A673 (cell line): ENCODE measurements around the gene HLCS. TPM values are rescaled to one million over a fixed set of nuclear protein-coding genes. Genes with fewer than 3 reads are reported as not detected.

Experiments
- BruUV-seq: library from RNA; stranded (reverse); fragments of 400-500 nt; replicated peaks from 2 replicates; lab custom pipeline; 2021; lab: Mats Ljungman, UMichigan
- CTCF ChIA-PET: fragments of 300-600 bp; sonication (Branson Sonifier 250); formaldehyde crosslinking; loops from one replicate; lab custom pipeline; 2022; ENCODE audit warnings: antibody characterized with exemption; lab: Charles Lee
- POLR2A ChIA-PET: fragments of 300-600 bp; sonication (Branson Sonifier 250); formaldehyde crosslinking; loops from one replicate; lab custom pipeline; 2022; ENCODE audit warnings: antibody characterized with exemption; ENCODE audit not compliant: low non-redundant PET; lab: Charles Lee
- DNase-seq: peaks from one replicate; pipeline ENCODE4 v3.0.0-alpha.2; 2015; ENCODE audit warnings: low spot score
- H3K27ac ChIP-seq: fragments of 200-600 bp; sonication (generic); 2 replicates; pipeline ENCODE4 v1.5.1; 2016; ENCODE audit warnings: mixed run types, low read depth, mild to moderate bottlenecking, mixed read lengths, antibody characterized with exemption, low read length; ENCODE audit not compliant: poor library complexity, severe bottlenecking
- H3K27me3 ChIP-seq: fragments of 200-600 bp; sonication (generic); replicated peaks from 2 replicates; pipeline ENCODE4 v1.6.1; 2017; ENCODE audit warnings: mixed run types, low read depth, mild to moderate bottlenecking, mixed read lengths, antibody characterized with exemption, low read length; ENCODE audit not compliant: insufficient read depth, poor library complexity
- H3K36me3 ChIP-seq: fragments of 200-600 bp; sonication (generic); 2 replicates; pipeline ENCODE4 v1.6.1; 2016; ENCODE audit warnings: mixed run types, mild to moderate bottlenecking, mixed read lengths, antibody characterized with exemption, low read length; ENCODE audit not compliant: insufficient read depth, poor library complexity, severe bottlenecking
- H3K4me1 ChIP-seq: fragments of 200-600 bp; sonication (generic); 2 replicates; pipeline ENCODE4 v1.6.1; 2017; ENCODE audit warnings: mixed run types, mild to moderate bottlenecking, mixed read lengths, antibody characterized with exemption, low read length; ENCODE audit not compliant: insufficient read depth, poor library complexity, severe bottlenecking
- H3K4me3 ChIP-seq: fragments of 200-600 bp; sonication (generic); 2 replicates; pipeline ENCODE4 v1.5.1; 2016; ENCODE audit warnings: low read depth, mixed run types, mild to moderate bottlenecking, mixed read lengths, low read length; ENCODE audit not compliant: poor library complexity, severe bottlenecking
- H3K9me3 ChIP-seq: fragments of 200-600 bp; sonication (generic); 2 replicates; pipeline ENCODE4 v1.6.1; 2016; ENCODE audit warnings: mixed run types, low read depth, mild to moderate bottlenecking, mixed read lengths, antibody characterized with exemption, low read length; ENCODE audit not compliant: poor library complexity, severe bottlenecking
- CTCF ChIP-seq: fragments of 300-800, 200-600 bp; sonication (generic); conservative IDR thresholded peaks from 2 replicates; pipeline ENCODE4 v1.5.1; 2017; ENCODE audit warnings: low read depth, mild to moderate bottlenecking, antibody characterized with exemption, low read length, moderate library complexity, mixed read lengths
- EZH2 ChIP-seq: fragments of 200-600 bp; sonication (generic); IDR thresholded peaks from 2 replicates; pipeline ENCODE4 v1.6.1; 2017; ENCODE audit warnings: borderline replicate concordance, low read depth, mild to moderate bottlenecking, mixed read lengths, antibody characterized with exemption, low read length; ENCODE audit not compliant: poor library complexity, severe bottlenecking
- intact Hi-C: fragments of 100-400 bp; cut with micrococcal nuclease; formaldehyde crosslinking; loops from one replicate; pipeline ENCODE4 v1.10.0; 2022; ENCODE audit not compliant: unreplicated experiment
- total RNA-seq: library from RNA; stranded (reverse); gene quantifications from 2 replicates; pipeline ENCODE4 v1.2.3, GENCODE V29; 2021

HLCS gene
- total RNA-seq, 1 experiment from 2014 or later = 15.3 TPM

GRCh38 chr21:36705679-36706481 lies 260.6 kb downstream of the HLCS start:
- Histone ChIP-seq H3K36me3 (peaks cover 7% of the 10 kb centered on the region), H3K9me3 (no peaks in the 10 kb centered on the region), H3K4me1 (peaks cover 33% of the 10 kb centered on the region), H3K27ac (peak overlapping the region; percentile 92), H3K4me3 (peak overlapping the region; percentile 97), H3K27me3 (no peaks in the 10 kb centered on the region)
- intact Hi-C loops = loop anchor here (5.0 kb wide), 1 partner anchor 64 kb away; no protein-coding TSS in a partner anchor
- BruUV-seq = no TSS peak
- DNase-seq = no peak
- CTCF ChIA-PET = no interaction called here
- POLR2A ChIA-PET = no interaction called here
- peak; percentile 45 for TF ChIP-seq CTCF
- TF ChIP-seq EZH2 = no peak

- Histone ChIP-seq H3K36me3 (peaks cover 12% of the 10 kb centered on the region), H3K4me3 (peak overlapping the region; percentile 97), H3K9me3 (no peaks in the 10 kb centered on the region), H3K27ac (peak overlapping the region; percentile 92), H3K4me1 (peaks cover 26% of the 10 kb centered on the region), H3K27me3 (peaks cover 6% of the 10 kb centered on the region)
- DNase-seq = no peak
- ChIA-PET CTCF (no interaction called here), POLR2A (no interaction called here)
- TF ChIP-seq EZH2 (no peak), CTCF (no peak)
- intact Hi-C loops = loop anchor here (5.0 kb wide), 2 partner anchors 63 to 222 kb away; no protein-coding TSS in a partner anchor
- no TSS peak for BruUV-seq
Observed at GRCh38 chr21:36704958-36705678, 261.4 kb downstream of the HLCS start.

DNA sequence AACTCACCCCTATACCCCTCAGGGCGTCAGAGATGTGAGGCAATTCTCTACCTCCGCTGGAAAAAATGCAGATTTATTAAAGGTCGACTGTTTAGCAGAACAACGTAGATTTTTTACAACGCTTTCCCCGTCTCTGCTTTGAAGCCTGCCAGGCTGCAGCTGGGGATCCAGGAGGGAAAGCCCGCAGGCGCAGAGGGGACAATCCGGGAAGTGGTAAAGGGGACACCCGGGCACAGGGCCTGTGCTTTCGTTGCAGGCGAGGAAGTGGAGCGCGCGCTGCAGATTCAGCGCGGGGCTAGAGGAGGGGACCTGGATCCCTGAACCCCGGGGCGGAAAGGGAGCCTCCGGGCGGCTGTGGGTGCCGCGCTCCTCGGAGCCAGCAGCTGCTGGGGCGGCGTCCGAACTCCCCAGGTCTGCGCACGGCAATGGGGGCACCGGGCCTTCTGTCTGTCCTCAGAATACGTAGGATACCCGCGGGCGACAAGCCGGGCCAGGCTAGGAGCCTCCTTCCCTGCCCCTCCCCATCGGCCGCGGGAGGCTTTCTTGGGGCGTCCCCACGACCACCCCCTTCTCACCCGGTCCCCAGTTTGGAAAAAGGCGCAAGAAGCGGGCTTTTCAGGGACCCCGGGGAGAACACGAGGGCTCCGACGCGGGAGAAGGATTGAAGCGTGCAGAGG lies 262.1 kb downstream of the HLCS start:
- no TSS peak for BruUV-seq
- H3K27ac ChIP-seq = peak overlapping the region; percentile 92
- peak overlapping the region; percentile 97 for H3K4me3 ChIP-seq
- intact Hi-C loops = loop anchor here (5.0 kb wide), 1 partner anchor 223 kb away; no protein-coding TSS in a partner anchor
- ChIA-PET CTCF (no interaction called here), POLR2A (interaction anchor here (0.7 kb wide), 1 partner anchor 22 kb away, joined by 4 read pairs; no protein-coding TSS in a partner anchor)
- no peaks in the 10 kb centered on the region for H3K9me3 ChIP-seq
- DNase-seq = no peak
- H3K36me3 ChIP-seq = peaks cover 12% of the 10 kb centered on the region
- H3K4me1 ChIP-seq = peaks cover 23% of the 10 kb centered on the region
- peaks cover 6% of the 10 kb centered on the region for H3K27me3 ChIP-seq
- TF ChIP-seq EZH2 = no peak
